Measurements from ENCODE around the gene COL4A5.
"Not testable (repeated sequence)": the region's sequence is repeated elsewhere in the genome, so short reads cannot be mapped to it uniquely, and the experiment has no call there.

COL4A5 gene

GRCh38 chrX:108456971-108457477 is 17.4 kb downstream of the COL4A5 start:
- DNase-seq (ENCODE audit: low read depth): no peak

- DNase-seq (ENCODE audit: low read depth): no peak
Observed at GRCh38 chrX:108464604-108465003, 25.0 kb downstream of the COL4A5 start.

DNA sequence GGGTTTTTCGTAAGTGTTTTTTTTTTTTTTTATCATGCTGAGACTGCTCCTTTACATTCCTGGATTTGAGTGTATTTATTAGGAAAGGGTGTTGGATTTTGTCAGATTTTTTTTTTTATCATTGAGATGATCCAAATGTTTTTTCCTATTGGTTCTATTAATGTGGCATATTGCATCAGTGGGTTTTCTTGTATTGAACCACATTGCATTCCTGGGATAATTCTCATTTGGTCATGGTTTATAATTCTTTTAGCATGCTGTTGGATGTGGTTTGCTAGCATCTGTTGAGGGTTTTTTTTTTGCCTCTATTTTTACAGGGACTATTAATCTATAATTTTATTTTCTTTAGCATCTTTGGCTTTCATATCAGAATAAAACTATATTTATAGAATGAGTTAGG is 28.8 kb downstream of the COL4A5 start:
- no peak for DNase-seq (ENCODE audit: low read depth)

- no peak for DNase-seq (ENCODE audit: low read depth)
Observed at GRCh38 chrX:108473979-108474378, 34.3 kb downstream of the COL4A5 start.

DNA sequence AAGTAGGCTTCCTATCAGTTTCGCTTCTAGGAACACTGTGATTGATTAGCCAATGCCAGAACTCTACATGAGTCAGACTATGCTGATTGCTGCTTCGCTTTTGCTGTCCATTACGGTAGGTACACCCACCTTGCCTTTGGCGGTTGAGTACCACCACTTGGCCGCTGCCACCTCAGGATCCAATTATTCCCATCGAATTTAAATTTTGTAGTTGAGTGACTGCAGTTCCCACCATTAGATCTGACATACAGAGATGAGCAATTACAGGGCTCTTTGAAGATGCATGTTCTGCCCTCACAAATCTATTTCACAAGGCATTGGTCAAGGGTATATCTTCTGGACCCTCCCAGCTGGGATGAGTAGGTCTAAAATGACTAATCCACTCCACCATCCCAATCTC is 41.9 kb downstream of the COL4A5 start:
- not testable (repeated sequence) for DNase-seq (ENCODE audit: low read depth)

DNA sequence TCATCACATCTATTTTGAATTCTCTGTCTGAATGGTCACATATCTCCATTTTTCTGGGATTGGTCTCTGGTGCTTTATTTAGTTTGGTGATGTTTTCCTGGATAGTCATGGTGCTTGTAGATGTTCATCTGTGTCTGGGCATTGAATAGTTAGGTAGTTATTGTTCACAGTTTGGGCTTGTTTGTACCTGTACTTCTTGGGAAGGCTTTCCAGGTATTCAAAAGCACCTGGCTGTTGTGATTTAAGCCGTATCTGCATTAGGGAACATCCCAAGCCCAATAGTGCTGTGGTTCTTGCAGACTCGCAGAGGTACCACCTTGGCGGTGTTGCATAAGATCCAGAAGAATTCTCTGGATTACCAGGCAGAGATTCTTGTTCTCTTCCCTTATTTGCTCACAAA is 44.6 kb downstream of the COL4A5 start:
- DNase-seq (ENCODE audit: low read depth): no peak

DNA sequence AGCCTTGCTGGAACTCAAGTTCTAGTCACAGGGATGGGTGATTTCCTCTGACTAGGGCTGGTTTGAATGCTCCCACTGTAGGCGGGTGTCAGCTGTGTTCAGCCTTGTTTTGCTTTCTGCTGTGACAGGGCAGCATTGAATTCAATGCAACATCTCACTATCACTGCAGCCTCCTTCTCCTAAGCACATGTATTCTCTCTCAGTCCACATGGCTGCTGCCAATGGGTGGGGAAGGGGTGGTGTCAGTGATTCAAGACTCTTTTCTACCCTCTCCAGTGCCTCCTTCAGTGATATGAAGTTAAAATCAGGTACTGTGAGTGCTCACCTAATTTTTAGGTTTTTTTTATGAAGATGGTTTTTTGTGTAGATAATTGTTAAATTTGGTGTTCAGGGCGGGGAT is 46.3 kb downstream of the COL4A5 start:
- DNase-seq (ENCODE audit: low read depth): no peak

DNA sequence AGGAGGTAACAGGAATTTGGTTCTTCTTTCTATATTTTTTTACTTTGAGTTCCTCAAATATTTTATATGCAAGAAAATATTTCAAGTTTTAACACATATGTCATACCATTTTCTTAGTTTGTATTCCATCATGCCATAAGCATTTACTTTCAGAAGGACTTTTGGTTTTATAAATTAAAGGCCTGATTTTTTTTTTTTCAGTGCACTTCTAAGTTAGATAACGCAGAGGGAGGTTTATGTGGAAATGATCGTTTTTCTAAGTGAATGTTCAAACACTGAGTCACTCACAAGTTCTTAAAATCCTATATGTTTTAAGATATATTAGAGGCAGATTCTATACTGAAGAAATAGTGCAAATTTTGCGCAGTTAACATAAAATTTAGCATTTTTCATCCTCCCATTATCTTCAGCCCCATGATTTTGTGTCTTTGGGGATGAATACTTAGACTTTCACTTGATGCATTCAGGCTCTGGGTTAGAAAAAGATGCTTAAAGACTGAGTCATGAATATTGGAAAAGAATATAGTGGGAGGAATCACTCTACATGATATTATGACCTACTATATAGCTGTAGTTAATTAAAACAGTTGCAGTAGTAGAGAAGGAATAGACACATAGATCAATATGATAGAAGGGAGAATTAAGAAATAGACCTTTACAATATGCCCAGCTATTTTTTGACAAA is 54.9 kb downstream of the COL4A5 start:
- DNase-seq (ENCODE audit: low read depth): no peak

- DNase-seq (ENCODE audit: low read depth): no peak
Observed at GRCh38 chrX:108511721-108512120, 72.1 kb downstream of the COL4A5 start.

GRCh38 chrX:108516184-108516583 is 76.5 kb downstream of the COL4A5 start:
- DNase-seq (ENCODE audit: low read depth): no peak

DNA sequence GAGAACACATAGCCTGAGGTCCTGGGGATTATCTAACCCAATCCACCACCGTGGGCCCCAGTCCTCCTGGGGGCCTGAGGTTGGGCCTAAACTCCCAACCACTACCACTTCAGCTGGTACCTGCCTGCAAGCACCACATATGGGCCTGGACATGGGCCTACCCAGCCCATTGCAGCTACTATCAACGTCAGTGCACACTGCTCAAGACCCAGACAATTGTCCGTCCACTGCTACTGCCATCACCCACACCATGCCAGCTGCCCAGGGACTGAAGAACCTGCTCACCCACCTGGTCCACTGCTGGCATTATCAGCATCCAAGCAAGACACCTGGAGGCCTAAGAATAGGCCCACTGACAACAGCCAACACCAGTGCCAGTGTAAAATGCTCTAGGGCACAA is 88.1 kb downstream of the COL4A5 start:
- DNase-seq (ENCODE audit: low read depth): no peak

- no peak for DNase-seq (ENCODE audit: low read depth)
Observed at GRCh38 chrX:108537005-108537404, 97.4 kb downstream of the COL4A5 start.

DNA sequence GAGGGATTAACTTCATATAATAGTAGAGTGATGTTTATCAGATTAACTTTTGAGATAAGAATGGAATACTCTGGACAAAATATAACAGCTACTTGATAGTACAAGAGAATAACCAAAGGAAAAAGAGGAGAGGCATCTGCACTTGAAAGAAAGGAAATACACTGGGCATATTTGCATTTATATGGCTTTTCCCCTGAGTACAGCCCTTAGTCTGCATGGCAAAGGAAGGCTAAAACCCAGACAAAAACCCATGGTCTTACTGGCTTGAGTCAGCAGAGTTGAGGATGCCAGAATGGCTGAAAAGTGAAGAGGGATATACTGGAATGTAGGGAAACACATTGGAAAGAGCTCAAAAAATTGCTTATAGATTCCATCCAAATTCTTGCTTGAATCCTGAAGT is 101.6 kb downstream of the COL4A5 start:
- no peak for DNase-seq (ENCODE audit: low read depth)

- no peak for DNase-seq (ENCODE audit: low read depth)
Observed at GRCh38 chrX:108557580-108557979, 117.9 kb downstream of the COL4A5 start.

DNA sequence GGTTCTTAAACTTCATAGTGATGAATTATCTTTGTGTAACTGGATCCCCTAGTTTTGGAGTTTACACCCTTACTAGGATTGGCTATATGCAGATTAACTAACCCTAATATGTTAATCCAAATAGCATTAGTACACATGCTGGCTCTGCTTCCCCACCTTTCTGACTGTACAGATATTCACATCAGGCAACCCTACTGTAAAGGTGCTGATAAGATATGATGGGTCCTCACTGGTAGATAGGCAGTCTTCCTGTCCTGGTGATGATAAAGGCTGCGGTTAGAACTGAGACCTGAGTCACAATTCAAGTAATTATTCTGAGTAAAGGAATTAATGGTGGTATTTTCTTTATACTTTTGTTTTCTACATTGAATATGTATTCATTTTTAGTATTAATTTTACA is 118.6 kb downstream of the COL4A5 start:
- DNase-seq (ENCODE audit: low read depth): no peak

DNA sequence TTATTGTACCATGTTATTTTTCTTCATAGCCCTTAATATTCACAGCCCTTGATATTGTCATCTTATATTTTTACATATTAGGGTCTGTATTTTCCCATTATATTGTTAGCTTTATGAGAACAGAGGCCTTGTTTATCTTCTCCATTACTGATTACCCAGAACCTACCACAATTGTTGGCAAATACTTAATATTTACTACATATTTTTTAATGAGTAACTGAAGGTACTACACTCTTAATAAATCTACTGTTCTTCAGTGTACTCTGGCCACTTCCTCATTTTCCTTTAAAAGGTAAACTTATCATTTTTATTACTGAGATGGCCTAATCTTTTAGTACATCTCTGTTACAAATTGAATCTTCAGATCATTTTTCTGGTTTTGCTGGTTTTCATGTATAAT is 133.5 kb downstream of the COL4A5 start:
- no peak for DNase-seq (ENCODE audit: low read depth)

GRCh38 chrX:108582151-108582550 is 142.5 kb downstream of the COL4A5 start:
- no peak for DNase-seq (ENCODE audit: low read depth)

DNA sequence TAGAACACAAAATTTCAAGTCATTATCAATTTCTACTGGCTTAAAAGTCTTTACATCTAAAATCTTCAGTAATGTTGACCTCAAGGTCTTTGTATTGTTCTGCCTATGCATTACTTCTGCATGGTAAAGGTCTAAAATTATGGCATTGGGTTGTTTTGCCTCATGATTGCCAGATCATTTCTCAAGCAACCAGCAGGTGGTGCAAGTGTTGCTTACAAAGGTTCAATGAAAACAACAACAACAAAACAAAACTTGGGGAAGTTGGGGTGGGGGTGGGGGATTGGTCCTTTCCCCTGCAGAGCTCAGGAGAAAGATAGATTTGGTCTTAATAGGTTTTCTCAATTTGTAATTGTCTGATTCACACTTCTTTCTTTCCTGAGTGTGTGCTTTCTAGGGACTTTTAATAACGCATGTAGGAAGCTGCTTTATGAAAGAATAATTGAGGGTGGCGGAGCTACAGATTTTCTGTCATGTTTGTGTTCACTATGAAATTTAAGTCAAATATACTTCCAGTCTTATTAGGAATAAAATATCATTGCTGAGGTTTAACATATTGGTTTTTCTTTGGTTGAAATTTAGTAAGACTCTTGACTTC is 145.1 kb downstream of the COL4A5 start:
- DNase-seq (ENCODE audit: low read depth): no peak

GRCh38 chrX:108590496-108590895 is 150.9 kb downstream of the COL4A5 start:
- no peak for DNase-seq (ENCODE audit: low read depth)

DNA sequence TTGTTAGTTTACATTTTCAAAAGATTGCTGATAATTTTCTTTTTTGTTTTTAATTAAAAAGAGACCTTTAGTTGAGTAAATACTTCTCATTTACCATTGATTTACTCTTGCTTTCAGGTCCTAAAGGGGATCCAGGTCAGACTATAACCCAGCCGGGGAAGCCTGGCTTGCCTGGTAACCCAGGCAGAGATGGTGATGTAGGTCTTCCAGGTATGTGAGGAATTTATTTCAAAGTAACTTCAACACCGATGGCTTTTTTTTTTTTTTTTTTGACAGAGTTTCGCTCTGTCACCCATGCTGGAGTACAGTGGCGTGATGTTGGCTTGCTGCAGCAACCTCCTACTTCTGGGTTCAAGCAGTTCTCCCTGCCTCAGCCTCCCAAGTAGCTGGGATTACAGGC is 161.6 kb downstream of the COL4A5 start:
- no peak for DNase-seq (ENCODE audit: low read depth)

DNA sequence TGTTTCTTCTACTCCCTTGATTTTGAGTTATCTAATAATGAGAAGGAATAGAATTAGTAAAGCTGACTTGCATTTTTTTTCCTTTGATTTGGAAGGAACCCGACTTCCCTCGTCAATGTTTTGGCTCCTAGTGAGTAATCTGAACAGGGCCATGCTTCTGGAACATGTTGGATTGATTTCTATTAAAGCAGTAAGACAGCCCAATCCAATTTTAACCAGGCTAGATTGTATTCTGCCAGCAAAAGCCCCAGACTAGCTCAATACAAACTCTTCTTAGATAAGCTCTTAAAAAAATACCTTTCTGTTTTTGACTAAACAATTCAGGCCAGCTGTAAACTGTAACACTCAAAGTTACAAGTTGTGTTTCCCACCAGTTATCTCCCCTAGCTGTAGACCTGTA is 170.5 kb downstream of the COL4A5 start:
- DNase-seq (ENCODE audit: low read depth): no peak

DNA sequence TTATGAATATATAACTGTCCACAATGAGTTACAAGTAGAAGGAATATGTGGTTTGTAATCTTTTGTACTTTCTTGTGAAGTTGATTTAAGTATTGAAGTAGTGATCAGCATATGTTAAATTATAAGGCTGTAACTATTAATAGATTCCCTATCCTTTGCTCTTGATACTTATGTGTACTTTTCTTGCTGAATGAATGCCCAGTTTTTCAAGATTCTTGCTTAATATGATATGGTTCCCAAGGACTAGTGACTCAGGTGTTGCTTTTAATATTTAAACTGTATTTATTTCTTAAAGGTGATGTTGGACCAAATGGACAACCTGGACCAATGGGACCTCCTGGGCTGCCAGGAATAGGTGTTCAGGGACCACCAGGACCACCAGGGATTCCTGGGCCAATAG is 175.0 kb downstream of the COL4A5 start:
- no peak for DNase-seq (ENCODE audit: low read depth)

DNA sequence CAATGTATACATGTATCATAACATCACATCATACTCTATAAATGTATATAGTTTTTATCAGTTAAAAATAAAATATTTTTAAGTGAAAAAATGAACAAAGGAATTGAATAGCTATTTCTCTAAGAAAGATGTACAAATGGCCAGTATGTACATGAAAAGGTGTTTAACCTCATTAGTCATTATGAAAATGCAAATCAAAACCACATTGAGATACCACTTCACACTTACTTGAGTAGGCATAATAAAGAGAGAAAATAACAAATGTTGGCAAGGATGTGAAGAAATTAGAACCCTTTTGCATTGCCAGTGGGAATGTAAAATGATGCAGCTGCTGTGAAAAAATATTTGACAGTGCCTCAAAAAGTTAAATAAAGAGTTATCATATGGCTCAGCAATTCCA is 201.2 kb downstream of the COL4A5 start:
- no peak for DNase-seq (ENCODE audit: low read depth)

Data from activated gamma-delta T cell treated with anti-CD3 and anti-CD28 coated beads, Interleukin-2, amount 50 U/mL, for 16 hours (primary cell).